Brain microvascular endothelial cell (primary cell): ENCODE results near the gene FCN2.

Experiments
- DNase-seq: peaks from one replicate; pipeline ENCODE4 v3.0.0-alpha.2; 2020
- H3K27ac ChIP-seq: fragments of 250-450 bp; sonication (Bioruptor Pico); 2 replicates; pipeline ENCODE4 v1.5.1; 2020; ENCODE audit warnings: mild to moderate bottlenecking, moderate library complexity
- H3K27me3 ChIP-seq: fragments of 250-450 bp; sonication (Bioruptor Pico); replicated peaks from 2 replicates; pipeline ENCODE4 v1.5.1; 2020; ENCODE audit warnings: mild to moderate bottlenecking
- H3K36me3 ChIP-seq: fragments of 250-450 bp; sonication (Bioruptor Pico); replicated peaks from 2 replicates; pipeline ENCODE4 v1.5.1; 2020; ENCODE audit warnings: mild to moderate bottlenecking
- H3K4me3 ChIP-seq: 2 replicates; pipeline ENCODE4 v1.5.1; 2011; ENCODE audit warnings: low read depth, mild to moderate bottlenecking, control low read depth, low read length, moderate library complexity
- in situ Hi-C: cut with HindIII; loops from 2 replicates; pipeline ENCODE4 v1.10.0; 2017; ENCODE audit warnings: low sequenced_read_pairs, low pct_ligation_motif_present
- TF ChIP-seq, protein P1 (sequence below): IDR thresholded peaks from 2 replicates; pipeline ENCODE4 v1.5.1; 2011; ENCODE audit warnings: low read depth, mild to moderate bottlenecking, moderate library complexity, low read length, control low read depth, inconsistent platforms; ENCODE audit errors: missing control alignments

The FCN2 gene

DNA sequence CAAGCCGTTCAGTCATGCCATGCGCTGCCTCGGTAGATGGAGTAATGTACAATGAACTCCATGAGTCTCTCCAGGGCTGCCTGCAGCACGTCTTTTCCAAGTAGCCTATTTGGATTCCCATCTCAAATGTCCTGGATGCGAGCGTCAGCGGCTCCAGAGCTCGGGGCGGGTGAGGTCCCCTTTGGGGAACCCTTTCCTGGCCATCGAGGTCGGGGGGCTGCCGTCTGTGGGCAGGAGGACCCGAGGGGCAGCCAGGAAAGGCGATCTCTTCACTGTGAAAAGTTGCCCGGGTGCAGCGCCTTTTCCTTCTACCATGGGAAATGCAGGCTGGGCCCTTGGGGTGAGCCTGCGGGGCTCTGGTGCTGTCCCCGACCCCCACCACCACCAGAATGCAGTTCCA lies 36.9 kb upstream of the FCN2 start:
- DNase-seq = no peak
- TF ChIP-seq, protein P1, sequence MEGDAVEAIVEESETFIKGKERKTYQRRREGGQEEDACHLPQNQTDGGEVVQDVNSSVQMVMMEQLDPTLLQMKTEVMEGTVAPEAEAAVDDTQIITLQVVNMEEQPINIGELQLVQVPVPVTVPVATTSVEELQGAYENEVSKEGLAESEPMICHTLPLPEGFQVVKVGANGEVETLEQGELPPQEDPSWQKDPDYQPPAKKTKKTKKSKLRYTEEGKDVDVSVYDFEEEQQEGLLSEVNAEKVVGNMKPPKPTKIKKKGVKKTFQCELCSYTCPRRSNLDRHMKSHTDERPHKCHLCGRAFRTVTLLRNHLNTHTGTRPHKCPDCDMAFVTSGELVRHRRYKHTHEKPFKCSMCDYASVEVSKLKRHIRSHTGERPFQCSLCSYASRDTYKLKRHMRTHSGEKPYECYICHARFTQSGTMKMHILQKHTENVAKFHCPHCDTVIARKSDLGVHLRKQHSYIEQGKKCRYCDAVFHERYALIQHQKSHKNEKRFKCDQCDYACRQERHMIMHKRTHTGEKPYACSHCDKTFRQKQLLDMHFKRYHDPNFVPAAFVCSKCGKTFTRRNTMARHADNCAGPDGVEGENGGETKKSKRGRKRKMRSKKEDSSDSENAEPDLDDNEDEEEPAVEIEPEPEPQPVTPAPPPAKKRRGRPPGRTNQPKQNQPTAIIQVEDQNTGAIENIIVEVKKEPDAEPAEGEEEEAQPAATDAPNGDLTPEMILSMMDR = no peak
- Histone ChIP-seq H3K4me3 (no peak overlapping the region), H3K27ac (no peak overlapping the region), H3K27me3 (no peaks in the 10 kb centered on the region), H3K36me3 (peaks cover 66% of the 10 kb centered on the region)
- in situ Hi-C loops = no loop called here

DNA sequence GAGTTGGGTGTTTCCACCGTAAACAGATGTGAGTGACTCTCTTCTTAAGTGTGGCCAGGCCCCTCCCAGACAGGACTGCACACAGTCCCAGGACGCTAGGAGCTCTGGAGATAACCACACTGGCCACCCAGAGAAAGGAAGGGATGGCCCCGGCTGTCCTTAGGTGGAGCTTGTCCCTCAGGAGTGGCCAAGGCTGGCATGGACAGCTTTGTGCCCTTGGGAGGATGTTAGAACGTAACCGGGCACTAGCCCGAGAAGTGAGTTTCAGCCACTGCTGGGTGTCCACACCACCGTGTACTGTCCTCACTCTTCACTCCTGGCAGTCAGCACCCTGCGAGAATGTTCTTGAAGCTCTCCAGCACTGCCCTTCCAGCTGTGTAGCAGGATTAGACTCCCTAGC lies 35.8 kb upstream of the FCN2 start:
- in situ Hi-C loops = no loop called here
- DNase-seq = no peak
- H3K36me3 ChIP-seq = peaks cover 55% of the 10 kb centered on the region
- TF ChIP-seq, protein P1 = no peak
- H3K4me3 ChIP-seq = no peak overlapping the region
- no peak overlapping the region for H3K27ac ChIP-seq
- H3K27me3 ChIP-seq = no peaks in the 10 kb centered on the region

DNA sequence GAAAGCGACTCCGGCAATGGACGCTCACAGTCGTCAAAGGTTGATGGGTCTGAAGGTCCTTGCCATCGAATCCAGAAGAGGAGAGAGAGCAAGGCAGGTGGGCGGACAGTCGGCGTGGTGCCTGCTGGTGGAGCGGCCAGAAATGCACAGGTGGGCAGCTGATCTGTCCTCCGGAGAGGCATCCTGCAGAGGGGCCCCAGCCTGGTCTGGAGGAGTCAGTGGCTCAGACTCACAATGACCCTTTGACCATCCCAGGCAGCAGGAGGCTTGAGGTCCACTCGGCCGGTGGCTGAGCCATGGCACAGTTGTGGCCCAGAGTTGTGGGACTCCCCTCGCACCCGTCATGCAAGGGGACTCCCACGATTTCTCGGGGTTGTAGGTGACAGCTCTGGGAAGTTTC lies 34.4 kb upstream of the FCN2 start:
- H3K4me3 ChIP-seq = no peak overlapping the region
- TF ChIP-seq, protein P1 = no peak
- DNase-seq = no peak
- peaks cover 41% of the 10 kb centered on the region for H3K36me3 ChIP-seq
- in situ Hi-C loops = no loop called here
- H3K27me3 ChIP-seq = no peaks in the 10 kb centered on the region
- no peak overlapping the region for H3K27ac ChIP-seq

DNA sequence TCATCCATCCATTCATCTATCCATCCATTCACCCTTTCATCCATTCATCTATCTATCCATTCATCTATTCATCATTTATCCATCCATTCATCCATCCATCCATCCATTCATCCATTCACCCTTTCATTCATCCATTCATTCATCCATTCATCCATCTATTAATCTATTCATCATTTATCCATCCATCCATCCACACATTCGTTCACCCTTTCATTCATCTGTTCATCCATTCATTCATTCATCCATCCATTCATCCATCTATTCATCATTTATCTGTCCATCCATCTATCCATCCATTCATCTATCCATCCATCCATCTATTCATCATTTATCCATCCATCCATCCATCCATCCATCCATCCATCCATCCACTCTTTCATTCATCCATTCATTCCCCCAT lies 33.9 kb upstream of the FCN2 start:
- no peaks in the 10 kb centered on the region for H3K27me3 ChIP-seq
- DNase-seq = no peak
- in situ Hi-C loops = no loop called here
- no peak overlapping the region for H3K27ac ChIP-seq
- TF ChIP-seq, protein P1 = no peak
- H3K36me3 ChIP-seq = peaks cover 36% of the 10 kb centered on the region
- H3K4me3 ChIP-seq = no peak overlapping the region

DNA sequence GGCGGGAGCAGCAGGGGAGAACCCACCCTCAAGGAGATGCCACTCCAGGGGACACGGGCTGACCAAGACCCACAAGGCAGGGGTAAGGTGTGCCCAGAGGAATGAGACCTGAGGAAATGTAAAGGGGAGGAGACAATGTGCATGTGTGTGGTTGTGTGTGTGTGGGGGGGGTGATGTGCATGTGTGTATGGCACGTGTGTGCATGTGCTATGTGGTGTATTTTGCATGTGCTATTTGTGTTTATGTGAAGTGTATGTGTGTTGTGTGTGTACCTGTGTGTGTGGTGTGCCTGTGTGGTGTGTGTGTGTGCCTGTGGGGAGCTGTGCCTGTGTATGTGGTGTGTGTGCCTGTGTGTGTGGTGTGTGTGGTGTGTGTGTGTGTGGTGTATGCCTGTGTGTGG lies 33.5 kb upstream of the FCN2 start:
- in situ Hi-C loops = no loop called here
- peaks cover 33% of the 10 kb centered on the region for H3K36me3 ChIP-seq
- TF ChIP-seq, protein P1 = no peak

DNA sequence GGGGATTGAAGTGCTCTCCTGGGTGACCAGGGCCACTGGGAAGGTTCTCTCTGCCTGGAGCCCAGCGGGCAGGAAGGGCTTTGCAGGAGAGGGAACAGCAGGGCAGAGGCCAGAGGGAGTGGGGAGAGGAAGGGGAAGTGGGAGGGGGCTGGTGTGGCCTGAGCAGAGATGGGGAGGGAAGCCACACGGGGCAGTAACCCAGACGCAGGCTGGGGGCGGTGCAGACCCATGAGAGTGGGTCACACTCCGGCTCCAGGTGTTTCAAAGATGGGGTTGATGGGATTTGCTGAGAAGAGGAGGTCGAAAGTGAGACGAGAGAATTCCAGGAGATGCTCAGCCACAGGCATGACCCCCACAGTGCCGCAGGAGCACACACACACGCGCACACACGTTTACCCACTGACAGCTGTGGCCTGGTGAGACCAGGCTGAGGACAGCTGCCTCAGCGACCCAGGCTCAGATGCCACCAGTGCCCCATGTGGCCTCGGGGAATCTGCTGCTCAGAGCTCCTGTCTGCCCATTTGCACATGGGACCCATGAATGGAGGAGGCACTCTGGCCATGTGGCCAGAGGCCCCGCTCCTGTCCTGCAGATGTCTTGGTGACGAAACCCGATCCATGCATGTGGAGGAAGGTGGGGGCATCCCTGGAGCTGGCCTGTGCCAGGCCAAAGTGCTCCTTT lies 32.7 kb upstream of the FCN2 start:
- in situ Hi-C loops = no loop called here
- TF ChIP-seq, protein P1 = no peak
- no peaks in the 10 kb centered on the region for H3K27me3 ChIP-seq
- H3K36me3 ChIP-seq = peaks cover 27% of the 10 kb centered on the region
- H3K4me3 ChIP-seq = no peak overlapping the region
- H3K27ac ChIP-seq = no peak overlapping the region
- no peak for DNase-seq

More for the DNA sequence above, 33.5 kb upstream of the FCN2 start:
- H3K27ac ChIP-seq = no peak overlapping the region
- H3K27me3 ChIP-seq = no peaks in the 10 kb centered on the region
- no peak overlapping the region for H3K4me3 ChIP-seq
- DNase-seq = no peak
